ENCODE results near the gene PJA2. TPM values are rescaled to one million over a fixed set of nuclear protein-coding genes. Genes with fewer than 3 reads are reported as not detected.

PJA2 gene
- total and polyA plus RNA-seq, 9 of the 15 experiments (the other 6 are each of a cell fraction or from before 2014, with no cell fraction given): 25.1 to 82.1 (median 50.1) TPM

GRCh38 chr5:109410389-109411148, 795 bp upstream of the PJA2 start (continued):
- TF ChIP-seq AFF4 (CRISPR knock-in tag; IDR thresholded peaks at IDR 0.05): peak; percentile 93
- TF ChIP-seq ZNF197 (CRISPR knock-in tag; IDR thresholded peaks at IDR 0.05; ENCODE audit: low read depth): peak; percentile 22; the same call in 1 of the 2 replicates
- no peak for TF ChIP-seq DEAF1 (CRISPR knock-in tag; IDR thresholded peaks at IDR 0.05)
- TF ChIP-seq ZMIZ1 (IDR thresholded peaks at IDR 0.05; ENCODE audit: low read depth in 2 of 2, low read length in 2 of 2): peak in 1 of 2 experiments; percentile 58; a peak in 2 of 4 replicates
- TF ChIP-seq ZNF175 (CRISPR knock-in tag; IDR thresholded peaks at IDR 0.05; ENCODE audit: low read depth): peak; percentile 86
- no peak for TF ChIP-seq FOXP4 (CRISPR knock-in tag; IDR thresholded peaks at IDR 0.05; ENCODE audit: borderline replicate concordance)
- no peak for TF ChIP-seq LARP7 (IDR thresholded peaks at IDR 0.05)
- peak; percentile 92 for TF ChIP-seq NR2C1 (IDR thresholded peaks at IDR 0.05)
- TF ChIP-seq NR2C1 (tag; IDR thresholded peaks at IDR 0.05): peak; percentile 94
- no peak for TF ChIP-seq ESRRB (CRISPR knock-in tag; IDR thresholded peaks at IDR 0.05; ENCODE audit: borderline replicate concordance)
- TF ChIP-seq GTF2E2 (tag; IDR thresholded peaks at IDR 0.05): no peak
- TF ChIP-seq HMGN3 (IDR thresholded peaks at IDR 0.05; ENCODE audit: borderline replicate concordance, extremely low read depth, insufficient read length, low read depth, low read length): no peak
- peak; percentile 87 for TF ChIP-seq LCOR (CRISPR knock-in tag; IDR thresholded peaks at IDR 0.05)
- TF ChIP-seq EZH2 (IDR thresholded peaks at IDR 0.05; ENCODE audit: borderline replicate concordance, low read depth, low read length): no peak
- TF ChIP-seq SMAD1 (IDR thresholded peaks at IDR 0.05; ENCODE audit: low read depth, low read length, partially characterized antibody): peak; percentile 31
- TF ChIP-seq STAG1 (CRISPR knock-in tag; IDR thresholded peaks at IDR 0.05; ENCODE audit: borderline replicate concordance): no peak
